NCI-H2107 (cell line): ENCODE data around the gene DMRTA2.

ENCODE experiments used
- DNase-seq: peaks from one replicate; lab custom pipeline; 2025; lab: John Stamatoyannopoulos, UW

The DMRTA2 gene

DNA sequence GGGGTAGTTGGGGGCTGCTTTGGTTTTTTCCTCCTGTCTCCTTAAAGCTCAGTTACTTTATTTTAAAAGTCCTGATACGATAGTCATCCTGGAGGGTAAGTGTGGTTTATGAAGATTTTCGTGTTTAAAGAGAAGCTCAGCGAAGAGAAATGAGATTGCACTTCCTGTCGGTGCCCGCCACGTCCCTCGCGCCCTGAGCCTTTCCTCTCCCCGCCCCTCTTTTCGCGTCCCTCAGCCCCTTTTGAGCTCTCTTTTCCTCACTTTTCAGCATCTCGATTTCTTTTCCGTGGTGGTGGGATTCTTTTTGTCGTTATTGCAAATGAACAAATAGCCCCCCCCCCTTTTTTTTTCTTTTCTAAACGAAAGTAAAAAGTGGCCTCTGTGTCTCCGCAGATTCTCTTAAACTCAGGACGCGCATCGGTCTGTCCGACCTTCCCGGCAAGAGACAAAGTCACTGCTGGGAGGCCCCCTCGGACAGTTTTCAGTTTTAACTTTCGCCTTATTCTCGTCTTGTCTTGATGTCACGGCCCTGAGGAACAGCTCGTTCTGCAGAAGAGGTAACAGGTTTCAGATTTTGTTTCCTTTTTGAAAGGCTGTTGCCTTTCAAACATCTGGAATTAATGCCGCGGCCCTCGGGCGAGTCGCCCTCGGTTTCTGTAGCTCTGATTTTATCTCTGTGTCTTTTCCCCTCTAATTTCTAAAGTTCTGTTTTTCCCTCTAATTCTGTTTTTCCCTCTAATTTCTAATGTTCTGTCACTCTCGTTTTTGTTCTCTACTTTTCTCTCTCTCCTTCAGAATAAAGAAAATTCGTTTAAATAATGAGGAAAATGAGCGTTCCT, 1.0 kb upstream of the DMRTA2 start:
- no peak for DNase-seq

DNA sequence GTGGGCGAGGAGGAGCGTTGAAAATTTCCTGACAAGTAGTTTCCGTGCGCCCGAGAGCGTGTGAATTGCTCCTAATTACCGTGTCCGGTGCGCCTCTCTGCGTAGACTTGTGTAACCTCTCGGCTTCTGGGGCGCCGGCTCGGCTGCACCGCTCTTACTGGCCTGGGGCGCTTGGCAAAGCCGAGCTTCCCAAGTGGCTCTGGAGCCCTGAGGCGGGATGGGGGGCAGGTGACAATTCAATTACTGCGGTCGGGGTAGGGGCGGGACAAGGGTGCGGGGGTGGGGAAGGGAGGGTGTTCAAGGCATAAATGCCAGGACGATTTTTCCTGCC, 392 bp upstream of the DMRTA2 start:
- DNase-seq: peak; percentile 65

DNA sequence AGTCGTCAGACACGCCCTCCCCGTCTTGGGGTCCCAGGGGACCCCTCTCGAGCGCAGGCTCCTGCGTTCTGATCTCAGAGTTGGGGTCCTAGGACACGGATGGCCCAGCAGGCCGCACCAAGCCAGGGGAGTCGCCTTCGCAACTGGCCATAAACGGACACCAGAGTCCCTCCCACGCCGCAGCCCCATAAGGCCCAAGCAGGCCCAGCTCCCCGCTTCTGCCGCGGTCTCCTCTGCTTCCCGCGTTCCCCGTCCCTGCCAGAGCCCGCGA, 633 bp downstream of the DMRTA2 start:
- DNase-seq: no peak

DNA sequence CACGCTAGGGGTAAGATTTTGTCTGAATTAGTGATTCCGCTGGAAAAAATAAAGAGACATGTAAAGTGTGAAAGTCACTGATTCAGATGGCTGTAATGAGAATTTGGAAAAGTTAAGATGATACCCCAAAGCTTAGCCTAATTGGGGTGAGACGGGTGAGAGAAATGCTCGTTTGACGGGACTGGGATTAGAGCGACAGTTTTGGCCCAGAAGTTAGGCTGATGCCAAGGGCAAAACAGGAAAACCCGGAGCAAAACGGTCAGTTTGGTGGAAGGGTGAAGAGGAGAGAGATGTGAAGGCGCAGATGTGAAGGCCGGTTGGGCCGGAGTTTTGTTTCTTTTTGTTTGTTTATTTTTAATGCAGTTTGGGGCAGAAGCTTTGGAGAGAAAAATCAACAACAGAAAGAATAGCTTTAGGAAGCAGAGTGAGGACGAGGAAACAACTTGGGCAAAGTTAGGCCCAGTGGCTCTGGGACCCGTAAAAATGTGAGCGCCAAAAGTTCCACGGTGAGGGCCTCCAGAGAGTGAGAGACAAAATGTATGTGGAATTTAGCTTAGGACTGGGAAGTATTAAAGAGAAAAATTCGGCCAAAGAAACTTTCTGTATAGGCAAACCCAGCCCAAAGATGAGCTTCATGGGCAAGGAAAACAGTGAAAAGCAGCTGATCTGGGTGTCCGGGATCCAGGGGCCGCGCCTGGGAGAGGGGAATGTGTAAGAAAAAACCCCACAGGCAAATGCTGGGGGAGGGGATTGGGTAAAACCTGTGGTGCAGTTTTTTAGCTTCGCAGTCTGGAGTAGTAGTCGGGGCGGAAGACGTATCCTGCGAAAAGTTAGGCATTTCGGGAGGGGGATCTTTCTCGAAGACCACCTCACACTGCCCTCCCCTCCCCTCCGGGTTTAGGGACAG, 1.2 kb downstream of the DMRTA2 start:
- no peak for DNase-seq

DNA sequence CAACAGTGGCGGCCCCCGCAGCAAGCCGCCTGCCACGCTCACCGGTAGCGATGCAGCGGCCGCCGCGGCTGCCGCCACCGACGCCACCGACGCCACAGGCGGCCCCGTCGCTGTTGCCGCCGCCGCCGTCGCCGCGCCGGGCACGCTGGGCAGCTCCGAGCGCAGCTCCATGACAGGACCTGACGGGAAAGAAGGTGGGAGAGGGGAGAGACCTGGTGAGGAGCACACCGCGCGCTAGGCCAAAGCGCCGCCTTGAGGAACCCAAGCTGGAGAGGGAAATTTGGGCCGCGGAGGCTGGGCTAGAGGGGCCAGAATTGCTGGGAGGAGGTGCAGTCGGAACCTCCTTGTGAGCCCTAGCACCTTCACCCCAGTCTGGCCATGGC, 1.9 kb downstream of the DMRTA2 start:
- DNase-seq: no peak

DNA sequence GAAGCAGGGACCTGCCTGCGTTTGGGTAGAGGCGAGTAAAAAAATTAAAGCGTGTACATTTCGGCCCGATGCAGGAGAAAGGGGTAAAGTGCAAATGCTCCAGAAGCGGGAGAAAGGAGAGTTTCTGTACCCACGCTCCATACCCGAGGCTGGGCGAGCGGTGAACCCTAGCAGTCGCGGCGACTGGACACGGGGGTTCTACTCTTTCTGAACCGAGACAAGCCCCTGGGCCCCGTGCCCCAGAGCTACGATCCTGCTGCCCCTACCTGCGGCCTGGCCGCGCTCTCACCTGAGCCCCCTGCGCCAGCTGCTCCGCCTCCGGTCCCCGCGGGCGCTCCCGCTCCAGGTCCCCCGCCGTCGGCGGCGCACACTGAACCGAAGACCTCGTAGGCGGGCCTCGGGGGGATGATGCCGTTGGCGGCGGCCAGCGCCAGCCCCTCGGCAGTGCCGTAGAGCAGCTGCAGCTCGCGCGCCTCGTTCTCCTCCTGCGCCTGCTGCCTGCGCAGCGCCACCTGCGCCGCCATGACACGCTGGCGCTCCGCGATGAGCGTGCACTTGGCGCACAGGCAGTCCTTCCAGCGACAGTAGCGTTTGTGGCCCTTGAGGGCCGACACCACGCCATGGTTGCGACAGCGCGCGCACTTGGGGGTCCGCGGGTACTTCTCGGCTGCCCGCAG, 2.4 kb downstream of the DMRTA2 start:
- no peak for DNase-seq

DNA sequence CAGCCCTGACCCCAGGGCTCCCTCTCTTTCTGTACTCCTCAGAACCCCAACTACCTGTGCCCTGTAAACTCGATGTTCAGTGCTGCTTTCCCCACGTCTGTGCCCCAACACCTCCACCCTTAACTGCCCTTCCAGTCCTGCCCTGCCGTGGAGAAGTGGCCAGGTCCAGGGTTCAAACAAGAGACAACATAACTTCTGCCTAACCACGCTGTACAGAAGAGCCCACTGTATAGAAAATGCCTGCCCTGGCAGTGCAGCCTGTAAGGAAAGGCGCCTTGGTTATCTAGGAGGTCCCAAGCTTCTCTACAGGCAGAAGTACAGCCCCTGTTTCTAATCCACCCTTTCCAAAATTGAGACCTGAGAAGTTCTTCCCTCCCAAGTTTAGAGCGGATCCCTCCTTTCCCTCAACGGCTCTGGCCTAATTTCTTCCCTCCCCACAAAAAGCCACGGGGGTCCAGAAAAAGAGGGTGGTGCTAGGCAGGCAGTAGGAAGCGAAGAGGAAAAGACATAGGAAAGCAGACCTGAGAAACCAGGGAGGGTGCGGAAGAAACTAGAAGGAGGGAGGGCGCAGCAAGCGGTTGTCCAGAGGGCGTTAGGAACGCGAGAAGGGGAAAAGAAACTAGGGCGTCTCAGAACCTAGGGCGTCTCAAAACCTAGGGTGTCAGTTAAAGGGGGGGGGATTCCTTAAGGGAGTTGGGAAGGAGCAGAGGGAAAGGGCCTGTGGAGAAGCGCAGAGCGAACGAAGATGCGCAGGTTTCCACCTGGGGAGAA, 3.2 kb downstream of the DMRTA2 start:
- no peak for DNase-seq

DNA sequence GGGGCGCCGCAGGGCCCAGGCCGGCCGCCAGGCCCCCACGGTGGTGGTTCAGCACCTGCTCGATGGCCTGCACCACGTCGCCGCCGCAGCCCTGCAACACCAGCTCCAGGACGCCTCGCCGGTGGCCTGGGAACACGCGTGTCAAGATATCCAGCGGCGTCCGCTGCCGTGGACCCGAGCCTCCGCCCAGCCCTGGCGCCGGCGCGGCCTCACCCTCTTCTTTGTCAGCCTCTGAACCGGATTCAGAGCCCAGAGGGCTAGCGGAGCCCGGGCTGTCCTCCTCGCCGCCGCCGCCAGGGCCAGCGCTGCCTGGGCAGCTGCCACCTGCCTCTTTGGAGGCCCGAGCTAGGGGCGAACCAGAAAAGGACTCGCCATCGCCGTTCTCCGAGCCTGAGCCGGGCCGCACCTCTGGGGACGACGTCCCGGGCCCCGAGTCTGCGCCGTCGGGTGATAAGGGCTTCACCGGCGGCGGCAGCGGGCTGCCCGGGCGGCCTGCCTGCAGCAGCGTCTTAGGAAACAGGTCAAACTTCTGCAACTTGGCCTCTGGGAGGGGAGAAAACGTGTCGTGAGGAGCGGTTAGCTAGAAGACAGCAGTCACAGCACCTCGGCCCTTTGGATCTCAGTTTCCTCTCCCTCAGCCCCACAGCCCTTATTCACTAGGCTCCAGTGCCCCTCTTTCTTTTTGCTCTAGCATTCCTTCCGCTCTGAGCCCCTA, 3.9 kb downstream of the DMRTA2 start:
- DNase-seq: no peak

DNA sequence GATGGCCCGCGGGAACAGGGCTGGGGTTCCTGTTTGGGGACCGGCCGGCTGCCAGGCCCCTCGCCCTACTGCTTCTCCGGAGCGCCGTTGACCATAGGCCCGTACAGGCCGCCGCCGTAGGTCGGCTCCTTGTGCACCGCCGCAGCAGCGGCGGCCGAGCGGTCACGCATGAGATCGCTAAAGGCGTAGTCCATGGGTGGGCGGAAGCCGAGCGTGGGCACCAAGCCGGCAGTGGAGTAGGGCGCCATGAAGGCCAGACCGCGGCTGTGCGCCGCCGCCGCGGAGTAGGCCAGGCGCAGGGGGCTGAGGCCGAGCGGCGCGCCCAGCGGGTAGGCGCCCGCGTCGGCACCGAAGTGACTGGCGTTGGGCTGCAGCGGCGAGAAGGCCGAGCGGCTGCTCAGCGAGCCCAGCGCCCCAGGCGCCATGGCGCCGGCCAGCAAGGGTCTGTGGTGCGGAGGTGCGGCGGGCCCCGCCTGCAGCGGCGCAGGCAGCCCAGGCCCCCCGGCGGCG, 4.6 kb downstream of the DMRTA2 start:
- DNase-seq: no peak

DNA sequence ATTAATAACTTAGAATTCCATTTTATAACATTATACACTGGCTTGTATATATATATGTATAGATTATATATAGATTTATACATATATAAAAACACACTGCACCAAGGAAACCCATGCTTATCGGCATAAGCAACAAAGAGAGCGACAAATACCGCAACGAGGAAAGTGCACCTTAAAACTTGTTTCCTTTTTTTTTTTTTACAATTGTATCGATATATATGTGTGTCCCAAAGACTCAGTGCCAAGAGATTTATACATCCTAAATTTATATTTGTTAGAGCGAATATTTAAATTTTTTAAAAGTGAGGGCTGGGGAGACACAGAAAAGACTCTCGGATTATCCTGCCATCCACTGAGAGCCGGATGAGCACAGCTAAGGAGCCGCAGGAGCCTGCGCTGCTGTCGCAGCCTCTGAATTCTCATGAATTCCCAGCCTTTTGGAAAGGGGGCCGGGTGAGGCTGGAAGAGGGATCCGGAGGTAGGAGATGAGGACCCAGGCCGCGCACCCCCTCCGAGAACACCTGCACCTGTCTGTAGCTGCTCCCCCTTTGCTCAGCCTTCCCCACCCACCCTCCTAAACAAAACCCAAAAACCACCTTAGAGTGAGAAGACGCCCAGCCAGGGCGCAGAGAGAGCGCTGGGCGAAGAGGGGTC, 5.2 kb downstream of the DMRTA2 start:
- DNase-seq: no peak

DNA sequence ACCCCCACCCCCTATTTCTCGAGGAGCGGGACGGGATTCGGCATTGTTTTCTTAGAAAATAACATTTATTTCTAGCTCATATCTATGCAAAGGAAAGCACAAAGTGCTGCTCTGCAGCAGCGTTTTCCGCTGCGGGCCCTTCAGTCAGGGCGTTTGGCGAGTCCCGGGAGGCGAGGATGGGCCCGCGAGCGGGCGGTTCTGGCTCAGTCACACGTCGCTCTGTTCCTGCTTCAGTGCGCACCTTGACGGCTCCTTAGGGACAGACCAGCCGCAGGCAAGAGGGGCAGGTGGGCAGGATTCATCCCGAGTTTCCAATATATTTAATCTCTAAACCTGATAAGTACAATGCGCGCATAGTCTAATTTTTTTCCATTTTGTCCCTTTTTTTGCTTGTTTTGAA, 5.7 kb downstream of the DMRTA2 start:
- no peak for DNase-seq

DNA sequence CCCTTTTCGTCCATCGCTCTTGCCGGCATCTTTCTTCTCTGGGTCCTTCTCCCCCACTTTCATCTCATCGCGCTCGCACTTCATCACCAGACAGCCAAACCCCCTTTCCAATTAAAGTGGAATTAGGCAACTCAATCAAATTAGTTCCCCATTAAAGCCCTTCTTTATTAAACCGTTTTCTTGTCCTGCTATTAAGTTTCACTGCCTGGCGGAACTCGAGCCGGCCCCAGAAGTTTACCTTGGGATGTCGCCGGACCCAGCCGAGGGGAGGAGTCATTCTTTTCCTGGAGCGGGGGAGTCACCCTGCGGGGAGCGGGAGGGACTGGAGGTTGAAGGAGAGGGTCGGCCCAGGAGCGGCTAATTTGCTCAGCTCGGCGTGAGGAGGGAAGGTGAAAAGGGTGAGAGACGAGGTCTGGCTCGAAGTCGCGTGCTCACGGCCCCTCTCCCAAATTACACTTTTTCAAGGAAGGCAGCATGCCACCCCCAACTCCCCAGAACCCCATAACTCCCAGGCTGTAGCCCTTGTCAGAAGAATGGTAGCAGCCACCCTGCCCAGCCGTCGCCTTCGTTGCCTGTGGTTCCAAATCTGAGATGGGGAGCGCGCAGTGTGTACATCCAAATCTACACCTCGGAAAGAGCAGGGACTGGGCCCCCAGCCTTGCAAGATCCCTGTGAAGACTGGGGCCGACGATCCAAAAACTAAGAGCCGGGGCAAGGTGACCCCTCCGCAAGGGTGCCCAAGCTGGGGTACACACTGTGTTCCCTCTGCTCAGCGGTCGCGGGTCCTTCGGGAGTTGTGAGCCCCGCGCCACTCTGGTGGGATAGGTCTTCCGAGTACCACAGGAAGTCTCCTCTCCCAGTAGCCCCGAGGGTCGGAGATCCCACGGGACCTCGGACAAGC, 6.4 kb downstream of the DMRTA2 start:
- DNase-seq: no peak

DNA sequence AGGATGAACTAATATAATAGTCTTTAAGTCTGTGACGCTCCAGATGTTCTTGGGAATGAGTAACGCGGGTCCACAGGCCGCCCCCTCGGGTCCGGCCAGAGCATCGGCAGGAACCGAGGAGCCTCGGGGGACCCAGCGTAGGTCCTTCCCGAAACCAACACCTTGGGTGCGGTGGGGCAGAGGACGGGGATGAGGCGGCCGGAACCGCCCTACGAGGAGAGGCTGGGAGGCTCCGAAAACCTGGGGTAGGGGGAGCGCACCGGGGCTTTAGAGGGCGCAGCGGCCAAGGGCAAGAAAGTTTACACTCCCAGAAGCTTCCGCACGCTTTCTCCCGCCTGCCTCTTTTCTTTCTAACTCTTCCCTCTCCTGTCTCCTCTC, 7.1 kb downstream of the DMRTA2 start:
- DNase-seq: no peak

DNA sequence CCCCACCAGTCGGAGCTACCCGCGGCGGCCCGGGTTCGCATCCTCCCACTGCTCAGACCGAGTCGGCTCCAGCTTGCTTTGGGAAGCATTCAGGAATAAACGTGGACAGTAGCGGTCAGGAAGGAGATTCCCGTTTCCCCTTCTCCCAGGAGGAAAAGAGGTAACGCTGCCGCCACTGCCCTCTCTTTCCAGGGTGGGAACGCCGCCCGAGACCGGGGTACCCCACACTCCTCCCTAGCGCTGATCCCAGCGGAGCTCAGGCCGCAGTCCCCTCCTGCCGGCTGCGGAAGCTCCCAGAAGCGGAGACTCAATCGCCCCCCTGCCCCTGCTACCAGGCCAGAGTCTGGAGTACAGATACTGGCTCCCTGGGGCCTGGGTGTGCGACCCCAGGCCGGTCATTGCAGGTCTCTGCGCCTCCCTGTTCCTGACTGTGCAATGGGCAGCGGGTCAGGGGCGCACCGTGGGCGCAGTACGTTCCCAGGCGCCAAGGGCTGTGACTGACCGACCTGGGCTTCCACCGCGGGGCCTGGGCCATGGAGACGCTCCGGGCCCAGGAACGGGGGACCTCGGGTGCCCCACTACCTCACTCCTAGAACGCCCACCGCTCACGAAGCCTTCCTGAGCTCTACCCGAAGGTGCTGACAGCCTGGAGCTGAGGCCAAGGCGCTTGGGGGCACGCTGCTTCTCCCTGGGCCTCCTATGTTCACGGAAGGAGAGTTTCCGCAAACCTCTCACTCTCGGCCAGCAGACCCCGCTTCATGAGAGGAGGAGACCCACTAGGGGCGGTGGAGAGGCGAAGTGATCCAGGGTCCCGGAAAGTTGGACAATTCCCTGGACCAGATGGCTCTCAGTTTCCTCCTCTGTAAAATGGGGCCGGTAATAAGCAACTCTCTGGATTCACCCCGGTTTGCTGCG, 7.8 kb downstream of the DMRTA2 start:
- DNase-seq: no peak

DNA sequence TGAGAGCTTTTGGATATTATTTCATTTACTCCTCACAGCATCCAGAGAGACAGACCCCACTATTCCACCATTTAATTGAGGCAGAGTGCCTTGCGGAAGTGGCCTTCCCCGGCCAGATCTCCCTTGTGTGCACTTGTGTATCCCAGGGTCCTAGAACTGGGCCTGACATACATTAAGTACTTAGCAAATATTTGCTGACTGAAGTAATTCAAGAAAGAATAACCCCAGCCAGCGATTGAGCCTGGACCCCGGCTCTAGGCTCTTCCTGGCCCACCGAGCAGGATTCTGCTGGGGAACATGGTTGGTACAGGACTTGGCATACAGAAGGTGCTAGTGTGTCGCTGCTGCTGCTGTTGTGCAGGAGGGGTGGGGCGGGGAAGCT, 8.4 kb downstream of the DMRTA2 start:
- no peak for DNase-seq

DNA sequence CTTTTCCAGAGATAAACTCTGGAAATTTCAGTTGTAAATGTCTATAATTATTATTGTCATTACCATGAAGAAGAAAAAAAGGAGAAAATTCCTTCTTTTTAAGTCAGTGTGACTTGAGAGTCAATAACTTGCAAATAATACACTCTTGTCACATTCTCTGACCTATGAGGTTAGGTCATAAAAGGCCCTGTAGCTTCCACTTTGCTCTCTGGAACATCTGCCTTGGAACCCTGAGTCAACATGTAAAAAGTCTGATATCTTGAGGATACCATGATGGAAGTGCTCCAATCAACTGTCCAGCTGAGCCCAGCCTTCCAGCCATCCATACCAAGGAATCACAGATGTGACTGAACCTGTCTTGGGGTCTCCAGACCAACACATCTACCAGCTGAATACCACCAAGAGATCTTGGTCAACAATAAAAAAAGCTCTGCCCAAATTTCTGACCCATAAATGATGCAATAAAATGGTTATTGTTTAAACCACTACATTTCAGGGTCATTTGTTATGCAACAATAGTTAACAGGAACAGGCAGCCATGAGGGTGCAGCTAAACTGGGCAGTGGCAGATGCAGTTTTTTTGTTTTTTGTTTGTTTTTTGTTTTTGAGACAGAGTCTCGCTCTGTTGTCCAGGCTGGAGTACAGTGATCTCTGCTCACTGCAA, 10.3 kb downstream of the DMRTA2 start:
- no peak for DNase-seq

DNA sequence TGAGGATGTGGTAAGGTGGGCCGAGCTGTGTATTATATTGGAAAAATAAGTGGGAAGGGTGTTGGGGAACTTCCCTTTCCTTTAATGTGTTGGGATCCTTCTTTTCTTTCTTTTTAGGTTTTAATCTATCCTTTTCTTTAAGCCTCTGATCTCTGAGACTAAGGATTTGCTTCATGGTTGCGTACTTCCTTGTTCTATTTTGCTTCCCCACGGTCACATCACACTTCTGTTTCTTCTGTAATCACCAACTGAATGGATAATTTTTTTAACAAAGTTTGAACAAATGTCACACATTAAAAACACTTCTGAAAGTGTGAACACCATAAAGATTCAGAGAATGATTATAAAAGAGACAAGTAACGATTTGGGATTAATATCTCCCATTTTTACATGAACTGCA, 17.4 kb downstream of the DMRTA2 start:
- no peak for DNase-seq

DNA sequence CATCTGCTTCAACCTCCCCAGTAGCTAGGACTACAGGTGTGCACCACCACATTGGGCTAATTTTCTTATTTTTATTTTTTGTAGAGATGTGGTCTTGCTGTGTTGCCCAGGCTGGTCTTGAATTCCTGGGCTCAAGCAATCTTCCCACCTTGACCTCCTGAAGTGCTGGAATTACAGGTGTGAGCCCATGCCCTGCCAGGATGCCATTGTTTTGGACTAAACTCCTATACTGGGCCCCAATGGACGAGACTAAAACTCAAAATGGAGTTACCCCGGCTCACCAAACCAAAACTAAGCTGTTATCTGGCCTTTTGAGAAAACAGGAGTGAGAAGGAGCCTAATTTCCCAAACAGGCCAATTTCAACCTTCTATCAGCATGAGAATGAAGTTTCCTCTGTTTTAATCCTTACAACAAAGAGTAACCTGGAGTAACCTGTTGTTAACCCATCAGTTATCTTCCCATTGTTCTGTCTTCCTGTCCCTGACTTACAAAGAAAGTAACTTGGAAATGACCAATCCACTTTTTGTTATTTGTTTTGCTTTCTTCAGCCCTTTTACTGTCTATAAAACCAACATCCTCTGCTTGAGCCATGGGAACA, 29.6 kb downstream of the DMRTA2 start:
- DNase-seq: no peak
